GM18907 (cell line): Measurements from ENCODE around the gene OR56B1.
"Not testable (repeated sequence)": the region's sequence is repeated elsewhere in the genome, so short reads cannot be mapped to it uniquely, and the experiment has no call there.

Experiments used
- ATAC-seq: cut with Tn5 transposase; IDR thresholded peaks from one replicate; pipeline ENCODE4 v1.9.1; 2021; ENCODE audit warnings: mild to moderate bottlenecking, moderate library complexity; ENCODE audit not compliant: unreplicated experiment

Gene OR56B1

GRCh38 chr11:5736396-5736795 is at the start of gene OR56B1:
Gene OR56B1 (plus strand): TSS chr11:5736448. CDS start chr11:5736517, 69 bp downstream.
- no peak for ATAC-seq

GRCh38 chr11:5688482-5688881 is 47.8 kb upstream of the OR56B1 start:
- ATAC-seq = no peak

GRCh38 chr11:5689551-5689983 is 46.7 kb upstream of the OR56B1 start, which contains the start of gene TRIM22:
Gene TRIM22 (plus strand): TSS chr11:5689790. CDS start chr11:5696233, 6,443 bp downstream.
- ATAC-seq = peak; percentile 79

GRCh38 chr11:5690216-5690615 is 46.0 kb upstream of the OR56B1 start:
- no peak for ATAC-seq

- ATAC-seq = no peak
These were observed 45.5 kb upstream of the OR56B1 start for GRCh38 chr11:5690736-5691135.

DNA sequence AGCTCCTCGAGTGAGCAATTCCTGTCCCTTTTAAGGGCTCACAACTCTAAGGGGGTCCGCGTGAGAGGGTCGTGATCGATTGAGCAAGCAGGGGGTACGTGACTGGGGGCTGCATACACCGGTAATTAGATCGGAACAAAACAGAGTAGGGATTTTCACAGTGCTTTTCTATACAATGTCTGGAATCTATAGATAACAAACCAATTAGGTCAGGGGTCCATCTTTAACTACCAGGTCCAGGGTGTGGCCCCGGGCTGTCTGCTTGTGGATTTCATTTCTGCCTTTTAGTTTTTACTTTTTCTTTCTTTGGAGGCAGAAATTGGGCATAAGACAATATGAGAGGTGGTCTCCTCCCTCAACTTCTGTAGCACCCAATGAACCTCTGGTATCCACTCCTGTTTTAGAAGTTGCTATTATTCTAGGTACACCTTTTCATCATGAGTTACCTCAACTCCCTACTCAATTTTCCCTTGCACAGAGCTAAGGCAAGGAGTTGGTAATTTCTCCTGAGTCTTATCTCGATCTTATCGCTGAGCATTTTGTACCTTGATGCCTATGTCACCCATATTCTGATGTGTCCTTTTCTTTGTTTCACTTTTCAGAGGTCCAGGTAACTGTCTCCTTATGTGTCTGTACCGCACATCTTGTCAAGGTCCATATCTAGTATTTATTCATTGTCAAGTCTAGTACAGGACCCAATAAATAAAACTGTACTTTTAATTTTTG is 44.8 kb upstream of the OR56B1 start:
- ATAC-seq = not testable (repeated sequence)

GRCh38 chr11:5691964-5692361 is 44.3 kb upstream of the OR56B1 start:
- ATAC-seq = no peak

DNA sequence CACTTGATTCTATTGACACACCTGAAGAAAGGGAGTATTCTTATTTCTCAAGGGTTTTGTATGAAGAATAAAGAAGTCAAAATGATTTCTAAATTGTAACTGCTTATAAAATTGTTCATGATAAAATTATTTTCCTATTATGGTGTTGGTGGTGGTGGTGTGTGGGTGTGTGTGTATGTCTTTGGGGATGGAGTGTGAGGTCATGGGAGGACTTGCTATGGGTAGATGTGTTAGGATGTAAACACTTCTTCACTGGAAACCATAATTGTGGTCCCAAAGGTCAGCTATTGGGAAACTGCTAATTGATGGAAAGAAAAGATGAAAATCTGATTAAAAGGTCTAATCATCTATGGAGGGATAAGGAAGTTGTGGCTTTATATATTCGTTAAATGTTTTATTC is 41.6 kb upstream of the OR56B1 start:
- no peak for ATAC-seq

DNA sequence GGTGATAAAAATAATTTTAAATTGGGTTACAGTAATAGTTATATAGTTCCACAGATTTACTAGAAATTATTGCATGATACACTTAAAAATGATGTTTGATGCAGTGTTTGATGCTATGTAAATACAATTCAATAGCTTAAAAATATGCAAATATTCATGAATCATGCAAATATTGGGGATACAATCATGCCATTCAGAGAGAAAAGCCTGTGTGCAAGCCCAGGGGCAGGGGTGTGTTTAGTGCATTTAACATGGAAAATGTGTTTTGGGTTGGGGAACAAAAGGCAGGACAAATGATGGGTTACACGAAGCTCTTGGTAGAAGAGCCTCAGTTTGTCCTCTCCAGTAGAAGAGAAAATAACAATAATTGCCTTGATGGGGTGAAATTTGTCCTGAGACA is 40.7 kb upstream of the OR56B1 start:
- ATAC-seq = no peak

DNA sequence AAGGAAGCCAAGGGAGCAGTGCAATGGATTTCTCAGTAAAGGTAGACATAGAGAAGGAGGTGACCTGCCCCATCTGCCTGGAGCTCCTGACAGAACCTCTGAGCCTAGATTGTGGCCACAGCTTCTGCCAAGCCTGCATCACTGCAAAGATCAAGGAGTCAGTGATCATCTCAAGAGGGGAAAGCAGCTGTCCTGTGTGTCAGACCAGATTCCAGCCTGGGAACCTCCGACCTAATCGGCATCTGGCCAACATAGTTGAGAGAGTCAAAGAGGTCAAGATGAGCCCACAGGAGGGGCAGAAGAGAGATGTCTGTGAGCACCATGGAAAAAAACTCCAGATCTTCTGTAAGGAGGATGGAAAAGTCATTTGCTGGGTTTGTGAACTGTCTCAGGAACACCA is 40.0 kb upstream of the OR56B1 start:
- no peak for ATAC-seq

DNA sequence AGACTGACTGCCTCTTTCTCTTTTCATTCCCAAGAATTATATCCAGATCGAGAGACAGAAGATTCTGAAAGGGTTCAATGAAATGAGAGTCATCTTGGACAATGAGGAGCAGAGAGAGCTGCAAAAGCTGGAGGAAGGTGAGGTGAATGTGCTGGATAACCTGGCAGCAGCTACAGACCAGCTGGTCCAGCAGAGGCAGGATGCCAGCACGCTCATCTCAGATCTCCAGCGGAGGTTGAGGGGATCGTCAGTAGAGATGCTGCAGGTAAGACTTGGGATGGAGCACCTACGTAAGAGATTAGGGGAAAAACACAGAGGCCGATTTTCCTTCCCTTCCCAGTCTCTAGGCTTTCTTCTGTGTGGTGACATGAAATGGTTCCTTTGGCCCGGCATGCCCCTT is 38.0 kb upstream of the OR56B1 start:
- no peak for ATAC-seq

- ATAC-seq = no peak
These were observed 35.7 kb upstream of the OR56B1 start for GRCh38 chr11:5700421-5701054.

GRCh38 chr11:5701055-5701577 is 35.1 kb upstream of the OR56B1 start:
- ATAC-seq = no peak

DNA sequence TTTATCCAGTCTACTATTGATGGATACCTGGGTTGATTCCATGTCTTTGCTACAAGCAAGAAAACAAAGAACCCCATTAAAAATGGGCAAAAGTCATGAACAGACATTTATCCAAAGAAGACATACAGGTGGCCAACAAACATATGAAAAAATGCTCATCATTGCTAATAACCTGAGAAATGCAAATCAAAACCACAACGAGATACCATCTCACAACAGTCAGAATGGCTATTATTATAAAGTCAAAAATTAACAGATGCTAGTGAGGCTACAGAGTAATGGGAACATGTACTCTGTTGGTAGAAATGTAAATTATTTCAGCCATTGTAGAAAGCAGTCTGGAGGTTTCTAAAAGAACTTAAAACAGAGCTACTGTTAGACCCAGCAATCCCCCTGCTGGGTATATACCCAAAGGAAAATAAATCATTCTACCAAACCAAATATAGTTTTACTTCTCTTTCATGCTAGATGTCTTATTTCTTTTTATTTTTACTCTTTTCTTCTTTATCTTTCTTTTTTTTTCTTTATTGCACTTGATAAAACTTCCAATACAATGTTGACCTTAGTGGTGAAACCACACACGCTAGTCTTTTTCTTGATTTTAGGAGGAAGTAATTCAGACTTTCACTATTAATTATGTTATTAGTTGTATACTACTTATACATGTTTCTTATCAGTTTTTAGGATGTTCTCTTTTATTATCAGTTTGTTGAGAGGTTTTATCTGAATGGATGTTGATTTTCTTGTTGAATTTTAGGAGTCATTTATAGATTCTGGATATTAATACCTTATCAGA is 32.3 kb upstream of the OR56B1 start:
- peak; percentile 86 for ATAC-seq

GRCh38 chr11:5705688-5706087 is 30.6 kb upstream of the OR56B1 start:
- no peak for ATAC-seq

DNA sequence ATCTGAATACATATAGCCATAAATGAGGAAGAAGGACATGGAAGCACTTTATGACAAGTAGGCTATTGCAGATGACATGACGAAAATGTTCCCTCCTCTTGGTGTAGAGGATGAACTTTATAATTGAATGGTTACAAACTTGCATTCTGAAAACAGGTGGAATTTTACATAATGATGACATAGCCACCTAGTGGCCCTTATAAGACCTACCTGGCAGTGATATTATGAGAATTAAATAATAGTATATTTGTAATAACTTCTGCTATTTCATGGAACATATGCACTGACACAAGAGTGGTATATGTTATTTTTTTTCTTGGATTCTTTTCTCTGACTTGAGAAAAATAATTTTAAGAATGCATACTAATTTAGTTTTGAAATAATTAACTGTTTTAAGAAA is 23.7 kb upstream of the OR56B1 start:
- no peak for ATAC-seq

- no peak for ATAC-seq
These were observed 22.6 kb upstream of the OR56B1 start for GRCh38 chr11:5713695-5714094.

GRCh38 chr11:5716518-5716917 is 19.7 kb upstream of the OR56B1 start:
- ATAC-seq = not testable (repeated sequence)

DNA sequence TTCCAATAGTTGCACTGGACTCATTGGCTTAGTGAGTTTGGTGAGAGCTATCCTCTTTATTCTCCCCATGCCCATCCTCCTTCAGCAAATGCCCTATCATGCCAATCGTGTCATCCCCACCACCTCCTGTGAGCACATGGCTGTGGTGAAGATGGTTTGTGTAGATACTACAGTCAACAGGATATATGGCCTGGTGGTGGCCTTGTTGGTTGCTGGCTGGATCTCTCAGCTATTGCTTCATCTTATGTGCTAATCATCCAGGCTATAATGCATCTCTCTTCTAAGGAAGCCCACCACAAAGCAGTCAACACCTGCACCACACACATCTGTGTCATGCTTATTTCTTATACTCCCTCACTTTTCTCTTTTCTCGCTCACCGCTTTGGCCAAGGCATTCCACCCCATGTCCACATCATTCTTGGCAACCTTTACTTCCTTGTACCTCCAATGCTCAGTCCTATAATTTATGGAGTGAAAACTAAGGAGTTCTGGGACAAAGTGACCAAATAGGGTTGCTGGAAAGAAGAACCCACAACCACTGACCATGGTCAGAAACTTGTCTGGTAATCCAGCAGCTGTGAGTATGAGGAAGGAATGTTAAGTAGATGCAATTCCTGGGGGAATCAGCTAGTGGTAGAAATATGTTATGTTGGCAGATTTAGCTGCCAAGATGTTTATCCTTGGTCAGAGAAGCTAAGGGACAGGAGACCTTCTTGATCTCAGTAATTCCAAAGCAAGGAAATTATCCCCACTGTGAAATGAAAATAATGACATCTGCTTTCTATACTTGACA is 16.3 kb upstream of the OR56B1 start:
- ATAC-seq = no peak

DNA sequence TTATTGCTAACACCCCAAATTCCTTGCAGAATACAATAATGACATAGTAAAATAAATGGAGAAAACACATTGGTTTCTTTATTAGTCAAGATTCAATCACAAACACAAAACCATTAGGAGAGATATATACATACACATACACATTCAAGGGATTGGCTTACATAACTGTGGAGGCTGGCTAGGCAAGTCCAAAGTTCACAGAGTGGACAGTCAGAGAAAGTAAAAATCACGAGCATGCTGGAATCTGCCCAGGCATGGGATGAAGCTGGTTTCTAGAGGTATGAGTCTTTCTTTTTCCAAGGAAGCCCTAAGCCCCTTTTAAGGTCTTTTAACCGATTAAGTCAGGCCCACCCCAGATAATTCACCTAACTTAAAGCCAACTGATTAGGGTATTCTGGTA is 13.6 kb upstream of the OR56B1 start:
- ATAC-seq = no peak

- no peak for ATAC-seq
These were observed 9.9 kb upstream of the OR56B1 start for GRCh38 chr11:5726351-5726750.
